ENCODE results near the gene SIAH2.

The SIAH2 gene

DNA sequence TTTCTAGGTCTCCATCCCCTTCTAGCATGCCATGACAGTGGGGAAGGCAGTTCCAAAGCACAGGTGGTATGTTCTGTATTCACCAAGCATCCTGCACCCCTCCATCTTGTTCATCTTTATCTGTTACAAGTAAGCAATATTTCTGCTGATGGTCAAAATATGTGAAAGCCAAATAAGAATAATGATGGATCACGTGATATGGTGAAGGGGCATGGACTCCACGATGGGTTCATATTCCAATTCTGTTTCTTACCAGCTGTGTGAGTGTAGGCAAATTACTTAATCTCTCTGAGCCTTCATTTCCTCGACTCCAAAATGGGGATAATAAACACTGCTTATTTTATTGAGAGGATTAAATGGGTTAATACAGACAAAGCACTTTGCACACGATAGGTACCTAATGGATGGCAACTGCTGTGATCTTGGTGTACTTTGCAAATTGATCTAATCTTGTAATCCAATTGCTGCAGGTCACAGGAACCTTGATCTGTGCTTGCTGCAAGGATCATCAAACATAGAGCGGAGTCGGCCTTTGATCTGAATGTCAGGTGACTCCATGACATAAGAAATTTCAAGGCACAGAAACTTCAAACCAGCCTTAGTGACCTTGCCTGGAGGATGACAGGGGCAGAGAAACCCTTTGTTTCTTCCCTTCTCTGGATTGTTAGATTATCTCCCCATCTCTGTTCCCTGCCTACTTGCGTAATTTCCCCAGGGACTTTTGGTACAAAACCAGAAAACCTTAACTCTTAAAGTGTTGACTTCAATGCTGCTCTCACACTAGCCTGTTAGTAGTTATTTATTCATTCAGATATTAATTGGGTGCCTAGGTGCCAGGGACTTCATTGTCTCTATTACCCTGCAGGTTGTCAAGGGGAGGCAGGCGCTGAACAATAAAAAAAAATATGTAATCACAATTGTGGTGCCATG lies 25.8 kb downstream of the SIAH2 start:
- no peaks in the 10 kb centered on the region; the same call in 1 of the 2 replicates for H3F3A ChIP-seq (ENCODE audit: insufficient read depth, low read length)
- no peaks in the 10 kb centered on the region for H3K9me3 ChIP-seq (ENCODE audit: low read length)
- no peak overlapping the region for H2AFZ ChIP-seq (ENCODE audit: low read length)
- no peak overlapping the region for H3K4me2 ChIP-seq (ENCODE audit: low read length)
- H3K27ac ChIP-seq (ENCODE audit: low read depth, low read length, poor library complexity, severe bottlenecking), result no peak overlapping the region
- no peaks in the 10 kb centered on the region for H4K20me1 ChIP-seq (ENCODE audit: insufficient read depth, low read length)
- H3K9me2 ChIP-seq (ENCODE audit: low read depth, low read length), result no peaks in the 10 kb centered on the region
- H3K9ac ChIP-seq (ENCODE audit: low read length), result no peak overlapping the region
- peaks cover 49% of the 10 kb centered on the region for H3K4me1 ChIP-seq (ENCODE audit: insufficient read depth, low read length, severe bottlenecking)
- H3K79me2 ChIP-seq (ENCODE audit: insufficient read depth, low read length), result peaks cover 3% of the 10 kb centered on the region; the same call in 1 of the 2 replicates
- H3K36me3 ChIP-seq (ENCODE audit: insufficient read depth, low read length), result peaks cover 22% of the 10 kb centered on the region
- TF ChIP-seq EZH2 (IDR thresholded peaks at IDR 0.05; ENCODE audit: borderline replicate concordance, low read length), result no peak
- TF ChIP-seq, protein P1, sequence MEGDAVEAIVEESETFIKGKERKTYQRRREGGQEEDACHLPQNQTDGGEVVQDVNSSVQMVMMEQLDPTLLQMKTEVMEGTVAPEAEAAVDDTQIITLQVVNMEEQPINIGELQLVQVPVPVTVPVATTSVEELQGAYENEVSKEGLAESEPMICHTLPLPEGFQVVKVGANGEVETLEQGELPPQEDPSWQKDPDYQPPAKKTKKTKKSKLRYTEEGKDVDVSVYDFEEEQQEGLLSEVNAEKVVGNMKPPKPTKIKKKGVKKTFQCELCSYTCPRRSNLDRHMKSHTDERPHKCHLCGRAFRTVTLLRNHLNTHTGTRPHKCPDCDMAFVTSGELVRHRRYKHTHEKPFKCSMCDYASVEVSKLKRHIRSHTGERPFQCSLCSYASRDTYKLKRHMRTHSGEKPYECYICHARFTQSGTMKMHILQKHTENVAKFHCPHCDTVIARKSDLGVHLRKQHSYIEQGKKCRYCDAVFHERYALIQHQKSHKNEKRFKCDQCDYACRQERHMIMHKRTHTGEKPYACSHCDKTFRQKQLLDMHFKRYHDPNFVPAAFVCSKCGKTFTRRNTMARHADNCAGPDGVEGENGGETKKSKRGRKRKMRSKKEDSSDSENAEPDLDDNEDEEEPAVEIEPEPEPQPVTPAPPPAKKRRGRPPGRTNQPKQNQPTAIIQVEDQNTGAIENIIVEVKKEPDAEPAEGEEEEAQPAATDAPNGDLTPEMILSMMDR (IDR thresholded peaks at IDR 0.05; ENCODE audit: low read length), result no peak
- no peak overlapping the region for H3K4me3 ChIP-seq (ENCODE audit: low read depth, low read length, poor library complexity, severe bottlenecking)
- no peaks in the 10 kb centered on the region for H3K27me3 ChIP-seq (ENCODE audit: insufficient read depth, low read length)

DNA sequence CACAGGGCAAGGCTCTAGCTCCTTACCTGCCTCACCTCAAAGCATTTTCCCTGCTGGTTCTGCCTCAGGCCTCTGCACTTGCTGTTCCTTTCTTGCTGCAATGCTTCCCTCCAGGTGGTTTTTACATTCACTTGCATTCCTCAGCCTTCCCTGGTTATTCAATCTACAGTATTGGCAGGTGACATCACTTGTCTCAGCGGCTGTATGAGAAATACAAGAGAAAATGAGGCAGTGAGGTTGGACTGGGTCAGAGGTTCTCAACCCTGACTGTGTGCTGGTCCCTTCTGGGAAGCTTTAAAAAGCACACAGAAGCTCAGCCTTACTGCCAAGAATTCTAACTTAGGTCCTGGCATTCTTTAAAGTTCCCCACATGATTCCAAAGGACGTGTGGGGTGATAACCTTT lies 26.7 kb downstream of the SIAH2 start:
- H3K9me3 ChIP-seq (ENCODE audit: low read length), result no peaks in the 10 kb centered on the region
- H3K9me2 ChIP-seq (ENCODE audit: low read depth, low read length), result no peaks in the 10 kb centered on the region
- no peaks in the 10 kb centered on the region for H3K27me3 ChIP-seq (ENCODE audit: insufficient read depth, low read length)
- H3K36me3 ChIP-seq (ENCODE audit: insufficient read depth, low read length), result peaks cover 14% of the 10 kb centered on the region
- no peaks in the 10 kb centered on the region for H4K20me1 ChIP-seq (ENCODE audit: insufficient read depth, low read length)
- H2AFZ ChIP-seq (ENCODE audit: low read length), result no peak overlapping the region
- no peak overlapping the region for H3K27ac ChIP-seq (ENCODE audit: low read depth, low read length, poor library complexity, severe bottlenecking)
- H3F3A ChIP-seq (ENCODE audit: insufficient read depth, low read length), result no peaks in the 10 kb centered on the region; the same call in 1 of the 2 replicates
- no peaks in the 10 kb centered on the region for H3K79me2 ChIP-seq (ENCODE audit: insufficient read depth, low read length)
- TF ChIP-seq, protein P1 (IDR thresholded peaks at IDR 0.05; ENCODE audit: low read length), result no peak
- TF ChIP-seq EZH2 (IDR thresholded peaks at IDR 0.05; ENCODE audit: borderline replicate concordance, low read length), result no peak
- no peak overlapping the region for H3K4me2 ChIP-seq (ENCODE audit: low read length)
- H3K4me3 ChIP-seq (ENCODE audit: low read depth, low read length, poor library complexity, severe bottlenecking), result no peak overlapping the region
- H3K4me1 ChIP-seq (ENCODE audit: insufficient read depth, low read length, severe bottlenecking), result peaks cover 40% of the 10 kb centered on the region
- no peak overlapping the region for H3K9ac ChIP-seq (ENCODE audit: low read length)

DNA sequence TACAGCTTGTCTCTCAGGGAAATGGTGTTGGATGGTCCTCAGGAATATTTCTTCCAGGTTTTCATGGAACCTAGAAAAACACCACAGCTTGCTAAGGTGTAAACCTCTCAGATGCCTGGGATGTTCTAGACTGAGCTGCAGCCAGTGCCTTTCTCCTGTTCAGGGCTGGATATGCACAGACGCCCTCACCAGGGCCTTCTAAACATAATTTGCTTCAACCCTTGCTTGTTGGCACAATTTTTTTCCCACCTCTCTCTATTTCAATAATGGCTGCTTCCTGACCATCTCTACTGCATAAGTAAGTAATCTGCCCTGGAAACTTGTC lies 28.2 kb downstream of the SIAH2 start:
- Histone ChIP-seq H2AFZ (ENCODE audit: low read length) (no peak overlapping the region), H3K27me3 (ENCODE audit: insufficient read depth, low read length) (no peaks in the 10 kb centered on the region), H3F3A (ENCODE audit: insufficient read depth, low read length) (no peaks in the 10 kb centered on the region), H3K9me3 (ENCODE audit: low read length) (no peaks in the 10 kb centered on the region), H3K4me2 (ENCODE audit: low read length) (no peak overlapping the region), H4K20me1 (ENCODE audit: insufficient read depth, low read length) (no peaks in the 10 kb centered on the region), H3K79me2 (ENCODE audit: insufficient read depth, low read length) (no peaks in the 10 kb centered on the region), H3K27ac (ENCODE audit: low read depth, low read length, poor library complexity, severe bottlenecking) (no peak overlapping the region), H3K9ac (ENCODE audit: low read length) (no peak overlapping the region), H3K4me1 (ENCODE audit: insufficient read depth, low read length, severe bottlenecking) (peaks cover 25% of the 10 kb centered on the region), H3K36me3 (ENCODE audit: insufficient read depth, low read length) (no peaks in the 10 kb centered on the region), H3K4me3 (ENCODE audit: low read depth, low read length, poor library complexity, severe bottlenecking) (no peak overlapping the region), H3K9me2 (ENCODE audit: low read depth, low read length) (no peaks in the 10 kb centered on the region)
- TF ChIP-seq, protein P1 (IDR thresholded peaks at IDR 0.05; ENCODE audit: low read length), result no peak
- TF ChIP-seq EZH2 (IDR thresholded peaks at IDR 0.05; ENCODE audit: borderline replicate concordance, low read length), result no peak
